ENCODE data around the gene PAK1.
A peak's percentile ranks its signal among the peaks of the same experiment; 100 is the strongest.
"Not testable (repeated sequence)": the region's sequence is repeated elsewhere in the genome, so short reads cannot be mapped to it uniquely, and the experiment has no call there.

Gene PAK1

GRCh38 chr11:77473801-77474683, at the start of gene PAK1:
TSS of gene PAK1 (minus strand) at chr11:77474094. CDS start at chr11:77392520, 81,574 bp downstream.
- DNase-seq (ENCODE audit: low read depth in 1 of 2, low spot score in 1 of 2), result peak; percentile 62 to 74

GRCh38 chr11:77522215-77522614, 48.3 kb upstream of the PAK1 start:
- DNase-seq (ENCODE audit: low read depth in 1 of 2, low spot score in 1 of 2), result no peak

DNA sequence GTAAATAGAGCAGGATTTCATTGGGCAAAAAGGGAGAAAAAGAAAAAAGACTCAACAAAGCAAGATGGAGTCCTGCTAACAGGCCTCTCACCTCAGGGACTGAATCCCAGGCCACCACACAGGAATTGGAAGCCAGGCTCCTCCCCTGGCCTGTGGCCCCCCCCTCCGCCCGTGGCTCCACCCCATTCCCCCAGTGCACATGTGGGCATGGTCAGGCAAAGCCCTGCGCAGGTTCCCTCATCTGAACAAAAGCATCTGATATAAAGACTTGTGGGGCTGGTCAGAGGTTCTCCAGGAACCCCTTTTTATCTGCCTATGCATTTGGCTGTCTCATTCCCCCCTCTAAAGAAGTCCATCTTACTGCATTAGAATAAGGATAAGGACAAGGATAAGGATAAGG, 46.0 kb upstream of the PAK1 start:
- DNase-seq (ENCODE audit: low read depth in 1 of 2, low spot score in 1 of 2), result no peak

GRCh38 chr11:77518471-77518870, 44.6 kb upstream of the PAK1 start:
- no peak for DNase-seq (ENCODE audit: low read depth in 1 of 2, low spot score in 1 of 2)

GRCh38 chr11:77517753-77518152, 43.9 kb upstream of the PAK1 start:
- no peak for DNase-seq (ENCODE audit: low read depth in 1 of 2, low spot score in 1 of 2)

- no peak for DNase-seq (ENCODE audit: low read depth in 1 of 2, low spot score in 1 of 2)
Observed at GRCh38 chr11:77517226-77517625, 43.3 kb upstream of the PAK1 start.

DNA sequence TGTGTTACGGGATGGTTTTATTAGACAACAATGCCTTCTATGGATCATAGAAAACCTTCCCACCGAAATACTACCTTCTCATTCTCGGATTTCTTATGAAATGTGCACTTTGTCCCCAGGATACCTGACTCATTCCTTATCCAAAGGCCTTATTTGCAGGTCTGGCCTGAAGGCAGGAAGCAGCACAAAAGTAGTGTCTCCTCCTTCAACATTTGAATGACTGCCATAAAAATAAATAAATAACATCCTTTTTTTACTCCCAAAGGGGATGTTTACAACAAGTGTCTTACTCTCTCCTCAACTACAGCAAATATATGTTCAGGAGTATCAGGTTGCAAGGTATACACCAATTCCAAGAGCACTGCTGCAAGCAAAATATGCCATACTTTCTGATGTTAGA, 41.6 kb upstream of the PAK1 start:
- DNase-seq (ENCODE audit: low read depth in 1 of 2, low spot score in 1 of 2), result no peak

- DNase-seq (ENCODE audit: low read depth in 1 of 2, low spot score in 1 of 2), result no peak
Observed at GRCh38 chr11:77515063-77515462, 41.2 kb upstream of the PAK1 start.

DNA sequence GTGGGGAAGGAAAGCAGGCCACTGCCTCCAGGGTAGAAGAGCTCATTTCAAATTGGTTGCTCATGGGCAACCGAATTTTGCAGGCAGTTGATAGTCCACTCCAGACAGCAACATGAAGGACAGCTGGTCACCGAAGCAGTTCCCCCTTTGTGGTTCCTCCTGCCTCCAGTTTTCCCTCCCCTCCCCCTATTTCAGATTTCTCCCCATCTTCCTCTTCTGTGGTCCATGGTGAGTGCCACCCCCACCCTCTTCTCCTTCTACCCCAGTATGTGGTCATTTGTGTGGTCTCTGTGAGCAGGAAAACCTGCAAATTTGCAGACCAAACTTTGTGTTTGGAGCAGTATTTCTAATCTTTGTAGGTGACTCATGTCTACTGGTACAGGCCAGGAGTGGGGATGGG, 38.2 kb upstream of the PAK1 start:
- no peak for DNase-seq (ENCODE audit: low read depth in 1 of 2, low spot score in 1 of 2)

- no peak for DNase-seq (ENCODE audit: low read depth in 1 of 2, low spot score in 1 of 2)
Observed at GRCh38 chr11:77510851-77511250, 37.0 kb upstream of the PAK1 start.

- no peak for DNase-seq (ENCODE audit: low read depth in 1 of 2, low spot score in 1 of 2)
Observed at GRCh38 chr11:77510095-77510494, 36.2 kb upstream of the PAK1 start.

DNA sequence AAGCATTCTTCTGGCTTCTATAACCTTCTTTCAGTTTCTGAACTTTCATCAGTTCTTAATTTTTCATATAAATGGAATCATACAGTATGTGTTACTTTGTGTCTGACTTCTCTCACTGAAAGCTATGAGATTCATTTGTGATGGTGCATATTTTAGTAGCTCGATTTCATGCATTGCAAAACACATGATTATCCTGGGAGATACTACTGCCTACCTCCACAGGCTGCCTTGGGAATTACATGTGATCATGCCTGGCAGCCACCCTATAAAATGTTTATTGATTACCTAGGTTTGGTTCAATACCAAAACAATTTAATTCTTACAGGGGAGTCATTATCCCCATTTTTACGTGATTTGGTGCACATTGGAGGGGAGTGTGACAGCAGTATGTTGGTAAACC, 34.1 kb upstream of the PAK1 start:
- DNase-seq (ENCODE audit: low read depth in 1 of 2, low spot score in 1 of 2), result no peak

DNA sequence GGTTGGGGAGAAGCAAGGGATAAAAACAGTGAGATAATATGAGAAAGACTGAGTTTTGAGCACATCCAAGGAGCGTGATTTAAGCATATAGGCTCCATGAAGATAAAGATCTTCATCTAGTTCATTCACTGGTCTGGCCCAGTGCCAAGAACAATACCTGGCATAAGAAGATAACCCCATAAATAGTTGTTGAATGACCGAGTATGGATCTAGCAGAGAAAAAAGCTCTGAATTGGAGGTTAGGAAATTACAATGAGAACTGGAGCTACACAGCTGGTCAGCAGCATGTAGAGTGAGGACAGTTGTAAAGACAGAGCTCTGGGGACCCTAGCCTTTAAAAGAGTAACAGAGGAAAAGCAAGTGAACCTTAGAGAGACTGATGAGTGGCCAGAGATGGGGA, 33.0 kb upstream of the PAK1 start:
- DNase-seq (ENCODE audit: low read depth in 1 of 2, low spot score in 1 of 2), result no peak

GRCh38 chr11:77505956-77506355, 32.1 kb upstream of the PAK1 start:
- no peak for DNase-seq (ENCODE audit: low read depth in 1 of 2, low spot score in 1 of 2)

GRCh38 chr11:77503006-77503405, 29.1 kb upstream of the PAK1 start:
- DNase-seq (ENCODE audit: low read depth in 1 of 2, low spot score in 1 of 2), result no peak

DNA sequence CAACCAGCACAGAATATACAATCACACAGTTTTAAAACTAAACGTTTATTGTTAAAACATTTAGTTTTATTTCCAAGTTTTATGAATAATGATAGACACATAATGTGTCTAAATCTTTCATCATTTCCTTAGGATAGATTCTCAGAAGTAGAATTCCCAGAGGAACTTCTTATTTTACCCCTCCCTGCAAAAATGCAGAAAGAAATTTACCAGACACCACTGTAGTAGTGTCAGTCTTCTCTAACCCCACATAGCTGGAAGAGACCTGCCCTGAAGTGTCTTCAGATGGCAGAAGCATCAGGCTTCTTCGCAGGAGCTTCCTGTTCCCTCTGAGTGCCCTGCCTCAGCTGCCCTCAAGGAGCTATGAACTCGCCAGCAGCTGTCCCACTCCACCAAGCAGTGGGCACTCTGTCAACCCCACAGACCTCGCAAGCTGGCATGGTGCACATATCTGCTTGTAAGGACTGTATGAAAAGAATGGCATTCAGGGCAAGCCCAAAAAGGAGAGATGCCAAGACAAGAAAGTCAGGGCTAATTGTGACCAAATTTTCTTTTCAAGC, 28.5 kb upstream of the PAK1 start:
- no peak for DNase-seq (ENCODE audit: low read depth in 1 of 2, low spot score in 1 of 2)

GRCh38 chr11:77501758-77502157, 27.9 kb upstream of the PAK1 start:
- no peak for DNase-seq (ENCODE audit: low read depth in 1 of 2, low spot score in 1 of 2)

DNA sequence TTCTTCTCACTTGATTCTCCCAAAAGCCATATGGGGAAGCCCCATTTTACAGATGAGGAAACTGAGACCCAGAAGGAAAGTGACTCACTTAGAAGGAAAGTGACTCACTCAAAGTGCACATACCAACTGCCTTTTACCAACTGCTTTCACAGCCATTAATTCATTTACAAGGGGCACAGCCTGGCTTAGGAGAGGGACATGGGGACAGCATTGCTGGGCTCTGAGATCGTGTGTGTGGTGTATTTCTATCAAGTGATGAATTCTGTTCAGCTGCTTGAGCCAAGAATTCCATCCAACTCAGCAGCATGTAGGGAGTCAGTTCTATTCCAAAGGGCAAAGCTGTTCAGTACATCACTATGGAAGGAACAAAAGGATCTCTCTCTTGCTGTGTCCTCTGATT, 23.5 kb upstream of the PAK1 start:
- DNase-seq (ENCODE audit: low read depth in 1 of 2, low spot score in 1 of 2), result no peak

- no peak for DNase-seq (ENCODE audit: low read depth in 1 of 2, low spot score in 1 of 2)
Observed at GRCh38 chr11:77495526-77495925, 21.6 kb upstream of the PAK1 start.

DNA sequence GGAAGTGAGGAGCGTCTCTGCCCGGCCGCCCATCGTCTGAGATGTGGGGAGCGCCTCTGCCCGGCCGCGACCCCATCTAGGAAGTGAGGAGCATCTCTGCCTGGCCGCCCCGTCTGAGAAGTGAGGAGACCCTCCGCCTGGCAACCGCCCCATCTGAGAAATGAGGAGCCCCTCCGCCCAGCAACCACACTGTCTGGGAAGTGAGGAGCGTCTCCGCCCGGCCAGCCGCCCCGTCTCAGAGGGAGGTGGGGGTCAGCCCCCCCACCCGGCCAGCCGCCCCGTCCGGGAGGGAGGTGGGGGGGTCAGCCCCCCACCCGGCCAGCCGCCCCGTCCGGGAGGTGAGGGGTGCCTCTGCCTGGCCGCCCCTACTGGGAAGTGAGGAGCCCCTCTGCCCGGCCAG, 16.1 kb upstream of the PAK1 start:
- not testable (repeated sequence) for DNase-seq (ENCODE audit: low read depth in 1 of 2, low spot score in 1 of 2)

- no peak for DNase-seq (ENCODE audit: low read depth in 1 of 2, low spot score in 1 of 2)
Observed at GRCh38 chr11:77487790-77488189, 13.9 kb upstream of the PAK1 start.

DNA sequence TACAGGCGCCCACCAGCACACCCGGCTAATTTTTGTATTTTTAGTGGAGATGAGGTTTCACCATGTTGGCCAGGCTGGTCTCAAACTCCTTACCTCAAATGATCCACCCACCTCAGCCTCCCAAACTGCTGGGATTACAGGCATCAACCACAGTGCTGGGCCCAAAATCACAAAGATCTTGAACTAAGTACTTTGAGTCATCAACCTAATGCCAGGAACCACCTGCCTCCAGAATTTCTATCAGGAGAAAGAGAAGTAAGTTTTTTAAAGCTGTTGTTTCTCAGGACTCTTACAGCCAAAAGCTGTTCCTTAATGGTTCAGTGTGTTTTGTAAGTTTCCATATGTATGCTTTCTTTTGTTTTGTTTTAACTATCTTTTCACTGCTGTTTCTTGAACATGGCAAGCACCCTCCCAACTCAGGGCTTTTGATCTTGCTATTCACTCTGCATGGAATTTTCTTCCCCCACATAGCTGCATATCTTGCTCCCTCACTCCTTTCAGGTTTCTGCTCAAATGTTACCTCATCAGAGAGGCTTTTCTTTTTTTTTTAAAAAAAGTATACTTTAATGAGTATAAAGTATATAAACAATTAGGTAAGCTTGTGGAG, 6.0 kb upstream of the PAK1 start:
- DNase-seq (ENCODE audit: low read depth in 1 of 2, low spot score in 1 of 2), result no peak

All from stimulated activated CD4-positive, alpha-beta T cell treated with anti-CD3 and anti-CD28 coated beads, Interleukin-15, amount 100 ng/mL, for 1 hour (primary cell).